ENCODE data around the gene ADAM12.

Gene ADAM12

DNA sequence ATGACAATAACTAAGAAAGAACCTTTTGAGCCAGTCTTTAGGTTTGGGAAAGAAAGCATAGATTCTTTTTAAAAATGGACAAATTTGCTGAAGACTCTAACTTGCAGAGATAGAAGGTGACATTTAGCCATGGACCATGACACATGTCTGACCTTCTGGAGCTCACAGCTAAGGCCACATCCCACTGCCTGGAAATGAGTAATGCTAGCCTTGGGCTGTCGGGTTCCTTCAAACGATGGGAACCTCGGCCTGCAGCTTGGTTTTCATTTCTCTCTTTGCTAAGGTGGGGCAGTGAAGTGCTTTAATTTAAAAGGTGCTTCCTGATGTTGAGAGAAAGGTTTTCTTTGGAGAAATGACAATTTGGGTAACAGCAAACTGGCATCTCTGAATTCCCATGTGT, 268.7 kb downstream of the ADAM12 start (continued):
- TF ChIP-seq, protein P1, sequence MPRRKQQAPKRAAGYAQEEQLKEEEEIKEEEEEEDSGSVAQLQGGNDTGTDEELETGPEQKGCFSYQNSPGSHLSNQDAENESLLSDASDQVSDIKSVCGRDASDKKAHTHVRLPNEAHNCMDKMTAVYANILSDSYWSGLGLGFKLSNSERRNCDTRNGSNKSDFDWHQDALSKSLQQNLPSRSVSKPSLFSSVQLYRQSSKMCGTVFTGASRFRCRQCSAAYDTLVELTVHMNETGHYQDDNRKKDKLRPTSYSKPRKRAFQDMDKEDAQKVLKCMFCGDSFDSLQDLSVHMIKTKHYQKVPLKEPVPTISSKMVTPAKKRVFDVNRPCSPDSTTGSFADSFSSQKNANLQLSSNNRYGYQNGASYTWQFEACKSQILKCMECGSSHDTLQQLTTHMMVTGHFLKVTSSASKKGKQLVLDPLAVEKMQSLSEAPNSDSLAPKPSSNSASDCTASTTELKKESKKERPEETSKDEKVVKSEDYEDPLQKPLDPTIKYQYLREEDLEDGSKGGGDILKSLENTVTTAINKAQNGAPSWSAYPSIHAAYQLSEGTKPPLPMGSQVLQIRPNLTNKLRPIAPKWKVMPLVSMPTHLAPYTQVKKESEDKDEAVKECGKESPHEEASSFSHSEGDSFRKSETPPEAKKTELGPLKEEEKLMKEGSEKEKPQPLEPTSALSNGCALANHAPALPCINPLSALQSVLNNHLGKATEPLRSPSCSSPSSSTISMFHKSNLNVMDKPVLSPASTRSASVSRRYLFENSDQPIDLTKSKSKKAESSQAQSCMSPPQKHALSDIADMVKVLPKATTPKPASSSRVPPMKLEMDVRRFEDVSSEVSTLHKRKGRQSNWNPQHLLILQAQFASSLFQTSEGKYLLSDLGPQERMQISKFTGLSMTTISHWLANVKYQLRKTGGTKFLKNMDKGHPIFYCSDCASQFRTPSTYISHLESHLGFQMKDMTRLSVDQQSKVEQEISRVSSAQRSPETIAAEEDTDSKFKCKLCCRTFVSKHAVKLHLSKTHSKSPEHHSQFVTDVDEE (CRISPR knock-in tag; IDR thresholded peaks at IDR 0.05), result no peak
- TF ChIP-seq ZNF8 (CRISPR knock-in tag; IDR thresholded peaks at IDR 0.05), result no peak

DNA sequence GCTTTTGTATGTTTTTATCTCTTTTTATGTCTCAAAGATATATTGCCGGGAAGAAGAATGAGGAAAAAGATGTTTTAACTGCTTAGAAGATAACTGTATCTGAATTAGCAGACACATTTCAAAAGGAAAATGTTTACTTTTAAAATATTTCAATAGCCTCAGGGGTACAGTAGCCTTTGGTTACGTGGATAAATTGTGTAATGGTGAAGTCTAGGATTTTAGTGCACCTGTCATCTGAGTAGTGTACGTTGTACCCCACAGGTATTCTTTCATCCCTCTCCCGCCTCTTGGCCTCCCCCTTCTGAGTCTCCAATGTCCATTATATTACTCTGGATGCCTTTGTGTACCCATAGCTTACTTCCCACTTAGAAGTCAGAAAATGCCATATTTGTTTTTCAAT, 269.8 kb downstream of the ADAM12 start:
- no peak for TF ChIP-seq ARNTL (CRISPR knock-in tag; IDR thresholded peaks at IDR 0.05; ENCODE audit: borderline replicate concordance, low read depth)
- TF ChIP-seq, protein P2, sequence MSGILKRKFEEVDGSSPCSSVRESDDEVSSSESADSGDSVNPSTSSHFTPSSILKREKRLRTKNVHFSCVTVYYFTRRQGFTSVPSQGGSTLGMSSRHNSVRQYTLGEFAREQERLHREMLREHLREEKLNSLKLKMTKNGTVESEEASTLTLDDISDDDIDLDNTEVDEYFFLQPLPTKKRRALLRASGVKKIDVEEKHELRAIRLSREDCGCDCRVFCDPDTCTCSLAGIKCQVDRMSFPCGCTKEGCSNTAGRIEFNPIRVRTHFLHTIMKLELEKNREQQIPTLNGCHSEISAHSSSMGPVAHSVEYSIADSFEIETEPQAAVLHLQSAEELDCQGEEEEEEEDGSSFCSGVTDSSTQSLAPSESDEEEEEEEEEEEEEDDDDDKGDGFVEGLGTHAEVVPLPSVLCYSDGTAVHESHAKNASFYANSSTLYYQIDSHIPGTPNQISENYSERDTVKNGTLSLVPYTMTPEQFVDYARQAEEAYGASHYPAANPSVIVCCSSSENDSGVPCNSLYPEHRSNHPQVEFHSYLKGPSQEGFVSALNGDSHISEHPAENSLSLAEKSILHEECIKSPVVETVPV (CRISPR knock-in tag; IDR thresholded peaks at IDR 0.05), result no peak
- TF ChIP-seq GLIS3 (CRISPR knock-in tag; IDR thresholded peaks at IDR 0.05), result no peak
- TF ChIP-seq TOX (CRISPR knock-in tag; IDR thresholded peaks at IDR 0.05; ENCODE audit: borderline replicate concordance), result no peak
- TF ChIP-seq, protein P1 (CRISPR knock-in tag; IDR thresholded peaks at IDR 0.05), result no peak
- no peak for ATAC-seq

DNA sequence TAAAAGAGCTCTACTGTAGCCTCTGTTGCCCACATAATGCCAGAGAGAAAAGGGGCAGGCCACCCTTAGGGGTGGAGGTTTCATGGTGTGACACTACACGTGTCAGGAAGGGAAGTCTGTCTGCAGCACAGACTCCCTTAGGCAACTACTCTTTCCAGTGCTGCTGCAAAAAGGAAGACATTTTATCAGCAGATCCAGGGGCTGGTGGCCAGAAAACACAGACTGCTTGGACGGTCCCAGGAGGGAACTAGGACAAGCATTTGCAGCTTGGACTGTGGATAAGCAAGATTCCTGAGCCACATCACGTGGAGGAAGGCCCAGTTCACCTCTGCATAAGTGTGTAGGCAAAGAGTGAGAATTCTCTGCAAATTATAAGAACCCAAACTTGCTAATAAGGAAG, 271.1 kb downstream of the ADAM12 start:
- ATAC-seq, result no peak
- TF ChIP-seq, protein P3, sequence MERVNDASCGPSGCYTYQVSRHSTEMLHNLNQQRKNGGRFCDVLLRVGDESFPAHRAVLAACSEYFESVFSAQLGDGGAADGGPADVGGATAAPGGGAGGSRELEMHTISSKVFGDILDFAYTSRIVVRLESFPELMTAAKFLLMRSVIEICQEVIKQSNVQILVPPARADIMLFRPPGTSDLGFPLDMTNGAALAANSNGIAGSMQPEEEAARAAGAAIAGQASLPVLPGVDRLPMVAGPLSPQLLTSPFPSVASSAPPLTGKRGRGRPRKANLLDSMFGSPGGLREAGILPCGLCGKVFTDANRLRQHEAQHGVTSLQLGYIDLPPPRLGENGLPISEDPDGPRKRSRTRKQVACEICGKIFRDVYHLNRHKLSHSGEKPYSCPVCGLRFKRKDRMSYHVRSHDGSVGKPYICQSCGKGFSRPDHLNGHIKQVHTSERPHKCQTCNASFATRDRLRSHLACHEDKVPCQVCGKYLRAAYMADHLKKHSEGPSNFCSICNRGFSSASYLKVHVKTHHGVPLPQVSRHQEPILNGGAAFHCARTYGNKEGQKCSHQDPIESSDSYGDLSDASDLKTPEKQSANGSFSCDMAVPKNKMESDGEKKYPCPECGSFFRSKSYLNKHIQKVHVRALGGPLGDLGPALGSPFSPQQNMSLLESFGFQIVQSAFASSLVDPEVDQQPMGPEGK (CRISPR knock-in tag; IDR thresholded peaks at IDR 0.05; ENCODE audit: borderline replicate concordance), result no peak
- TF ChIP-seq ZNF8 (CRISPR knock-in tag; IDR thresholded peaks at IDR 0.05) (no peak), CSDC2 (CRISPR knock-in tag; IDR thresholded peaks at IDR 0.05) (no peak), TOX (CRISPR knock-in tag; IDR thresholded peaks at IDR 0.05; ENCODE audit: borderline replicate concordance) (no peak), ZC3H10 (CRISPR knock-in tag; IDR thresholded peaks at IDR 0.05) (no peak), ISL1 (CRISPR knock-in tag; IDR thresholded peaks at IDR 0.05) (no peak), ARNTL (CRISPR knock-in tag; IDR thresholded peaks at IDR 0.05; ENCODE audit: borderline replicate concordance, low read depth) (no peak), ZNF565 (CRISPR knock-in tag; conservative IDR thresholded peaks at IDR 0.05; ENCODE audit: low read depth) (no peak), SNAI2 (CRISPR knock-in tag; IDR thresholded peaks at IDR 0.05) (no peak), ZNF70 (CRISPR knock-in tag; IDR thresholded peaks at IDR 0.05) (no peak), GLIS3 (CRISPR knock-in tag; IDR thresholded peaks at IDR 0.05) (no peak), ZFP3 (CRISPR knock-in tag; IDR thresholded peaks at IDR 0.05) (no peak), BACH2 (CRISPR knock-in tag; IDR thresholded peaks at IDR 0.05; ENCODE audit: borderline replicate concordance) (no peak), TCF4 (CRISPR knock-in tag; IDR thresholded peaks at IDR 0.05; ENCODE audit: borderline replicate concordance) (no peak), OSR1 (CRISPR knock-in tag; IDR thresholded peaks at IDR 0.05) (no peak)
- TF ChIP-seq, protein P1 (CRISPR knock-in tag; IDR thresholded peaks at IDR 0.05), result no peak
- TF ChIP-seq, protein P4, sequence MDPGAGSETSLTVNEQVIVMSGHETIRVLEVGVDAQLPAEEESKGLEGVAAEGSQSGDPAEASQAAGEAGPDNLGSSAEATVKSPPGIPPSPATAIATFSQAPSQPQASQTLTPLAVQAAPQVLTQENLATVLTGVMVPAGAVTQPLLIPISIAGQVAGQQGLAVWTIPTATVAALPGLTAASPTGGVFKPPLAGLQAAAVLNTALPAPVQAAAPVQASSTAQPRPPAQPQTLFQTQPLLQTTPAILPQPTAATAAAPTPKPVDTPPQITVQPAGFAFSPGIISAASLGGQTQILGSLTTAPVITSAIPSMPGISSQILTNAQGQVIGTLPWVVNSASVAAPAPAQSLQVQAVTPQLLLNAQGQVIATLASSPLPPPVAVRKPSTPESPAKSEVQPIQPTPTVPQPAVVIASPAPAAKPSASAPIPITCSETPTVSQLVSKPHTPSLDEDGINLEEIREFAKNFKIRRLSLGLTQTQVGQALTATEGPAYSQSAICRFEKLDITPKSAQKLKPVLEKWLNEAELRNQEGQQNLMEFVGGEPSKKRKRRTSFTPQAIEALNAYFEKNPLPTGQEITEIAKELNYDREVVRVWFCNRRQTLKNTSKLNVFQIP (CRISPR knock-in tag; IDR thresholded peaks at IDR 0.05; ENCODE audit: borderline replicate concordance, low read depth), result no peak
- TF ChIP-seq, protein P2 (CRISPR knock-in tag; IDR thresholded peaks at IDR 0.05), result no peak
- TF ChIP-seq, protein P5, sequence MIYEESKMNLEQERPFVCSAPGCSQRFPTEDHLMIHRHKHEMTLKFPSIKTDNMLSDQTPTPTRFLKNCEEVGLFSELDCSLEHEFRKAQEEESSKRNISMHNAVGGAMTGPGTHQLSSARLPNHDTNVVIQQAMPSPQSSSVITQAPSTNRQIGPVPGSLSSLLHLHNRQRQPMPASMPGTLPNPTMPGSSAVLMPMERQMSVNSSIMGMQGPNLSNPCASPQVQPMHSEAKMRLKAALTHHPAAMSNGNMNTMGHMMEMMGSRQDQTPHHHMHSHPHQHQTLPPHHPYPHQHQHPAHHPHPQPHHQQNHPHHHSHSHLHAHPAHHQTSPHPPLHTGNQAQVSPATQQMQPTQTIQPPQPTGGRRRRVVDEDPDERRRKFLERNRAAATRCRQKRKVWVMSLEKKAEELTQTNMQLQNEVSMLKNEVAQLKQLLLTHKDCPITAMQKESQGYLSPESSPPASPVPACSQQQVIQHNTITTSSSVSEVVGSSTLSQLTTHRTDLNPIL (CRISPR knock-in tag; IDR thresholded peaks at IDR 0.05; ENCODE audit: low read depth), result no peak
